C4-2B (cell line): ENCODE measurements around the gene PWP1.

Source experiments
- H3K27ac ChIP-seq: fragments of 450-650 bp; 2 replicates; pipeline ENCODE4 v1.5.1; 2017
- ZFX ChIP-seq: fragments of 450-650 bp; IDR thresholded peaks from 2 replicates; pipeline ENCODE4 v1.6.1; 2017
- TF ChIP-seq, protein P1 (sequence below): fragments of 450-650 bp; conservative IDR thresholded peaks from 2 replicates; pipeline ENCODE4 v1.5.1; 2017; ENCODE audit warnings: mild to moderate bottlenecking

PWP1 gene

DNA sequence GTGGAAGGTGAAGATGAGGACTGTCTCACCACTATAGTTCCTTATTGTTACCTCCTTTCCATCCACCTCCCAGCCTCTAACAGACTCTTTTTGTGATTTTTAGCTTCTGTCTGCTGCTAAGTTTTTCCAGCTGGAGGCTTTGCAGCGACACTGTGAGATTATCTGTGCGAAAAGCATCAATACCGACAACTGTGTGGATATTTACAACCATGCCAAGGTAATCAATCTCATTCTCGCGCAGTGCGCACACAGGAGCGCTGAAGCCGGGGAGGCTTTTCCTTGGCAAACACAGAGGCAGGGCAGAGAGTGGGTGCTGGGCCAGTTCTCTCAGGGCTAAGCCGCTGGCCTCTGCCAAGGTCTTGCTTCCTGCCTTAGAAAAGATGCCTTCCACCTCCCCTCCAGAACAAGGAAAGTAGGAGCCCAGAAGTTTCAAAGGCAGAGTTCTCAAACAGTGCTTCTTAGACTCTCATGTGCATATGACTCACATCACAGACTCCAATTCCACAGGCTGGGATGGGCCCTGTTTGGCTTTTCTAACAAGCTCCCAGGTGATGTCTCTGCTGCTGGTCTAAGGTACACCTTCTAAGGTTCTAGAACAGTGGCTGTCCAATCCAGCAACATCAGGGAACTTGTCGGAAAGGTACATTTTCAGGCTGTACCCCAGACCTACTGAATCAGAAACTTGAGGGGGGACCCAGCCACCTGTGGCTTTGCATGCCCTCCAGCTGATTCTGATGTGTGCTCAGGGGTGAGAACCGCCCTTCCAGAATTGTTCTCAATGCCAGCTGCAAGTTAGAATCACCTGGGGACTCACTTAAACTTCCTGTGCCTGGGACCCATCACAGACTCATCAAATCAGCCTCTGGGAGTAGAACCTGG lies 33.8 kb upstream of the PWP1 start:
- TF ChIP-seq, protein P1, sequence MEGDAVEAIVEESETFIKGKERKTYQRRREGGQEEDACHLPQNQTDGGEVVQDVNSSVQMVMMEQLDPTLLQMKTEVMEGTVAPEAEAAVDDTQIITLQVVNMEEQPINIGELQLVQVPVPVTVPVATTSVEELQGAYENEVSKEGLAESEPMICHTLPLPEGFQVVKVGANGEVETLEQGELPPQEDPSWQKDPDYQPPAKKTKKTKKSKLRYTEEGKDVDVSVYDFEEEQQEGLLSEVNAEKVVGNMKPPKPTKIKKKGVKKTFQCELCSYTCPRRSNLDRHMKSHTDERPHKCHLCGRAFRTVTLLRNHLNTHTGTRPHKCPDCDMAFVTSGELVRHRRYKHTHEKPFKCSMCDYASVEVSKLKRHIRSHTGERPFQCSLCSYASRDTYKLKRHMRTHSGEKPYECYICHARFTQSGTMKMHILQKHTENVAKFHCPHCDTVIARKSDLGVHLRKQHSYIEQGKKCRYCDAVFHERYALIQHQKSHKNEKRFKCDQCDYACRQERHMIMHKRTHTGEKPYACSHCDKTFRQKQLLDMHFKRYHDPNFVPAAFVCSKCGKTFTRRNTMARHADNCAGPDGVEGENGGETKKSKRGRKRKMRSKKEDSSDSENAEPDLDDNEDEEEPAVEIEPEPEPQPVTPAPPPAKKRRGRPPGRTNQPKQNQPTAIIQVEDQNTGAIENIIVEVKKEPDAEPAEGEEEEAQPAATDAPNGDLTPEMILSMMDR = no peak
- no peak for TF ChIP-seq ZFX

DNA sequence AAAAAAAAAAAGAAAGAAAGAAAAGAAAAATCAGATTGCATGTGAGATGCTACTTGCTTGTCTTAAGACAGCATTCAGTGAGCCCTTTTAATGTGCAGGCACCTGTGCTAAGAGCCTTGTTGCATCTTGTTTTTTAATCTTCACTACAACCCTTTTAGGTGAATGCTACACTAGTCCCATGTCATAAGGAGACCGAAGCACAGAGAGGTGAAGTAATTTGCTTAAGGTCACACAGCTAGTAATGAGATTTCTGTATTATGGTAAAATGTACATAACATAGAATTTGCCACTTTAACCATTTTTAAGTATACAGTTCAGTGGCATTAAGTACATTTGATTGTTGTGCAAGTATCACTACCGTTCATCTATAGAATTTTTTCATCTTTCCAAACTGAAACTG lies 32.1 kb upstream of the PWP1 start:
- no peak for TF ChIP-seq ZFX
- TF ChIP-seq, protein P1 = no peak
- H3K27ac ChIP-seq = no peak overlapping the region

More for the DNA sequence above, 33.8 kb upstream of the PWP1 start:
- H3K27ac ChIP-seq = no peak overlapping the region

DNA sequence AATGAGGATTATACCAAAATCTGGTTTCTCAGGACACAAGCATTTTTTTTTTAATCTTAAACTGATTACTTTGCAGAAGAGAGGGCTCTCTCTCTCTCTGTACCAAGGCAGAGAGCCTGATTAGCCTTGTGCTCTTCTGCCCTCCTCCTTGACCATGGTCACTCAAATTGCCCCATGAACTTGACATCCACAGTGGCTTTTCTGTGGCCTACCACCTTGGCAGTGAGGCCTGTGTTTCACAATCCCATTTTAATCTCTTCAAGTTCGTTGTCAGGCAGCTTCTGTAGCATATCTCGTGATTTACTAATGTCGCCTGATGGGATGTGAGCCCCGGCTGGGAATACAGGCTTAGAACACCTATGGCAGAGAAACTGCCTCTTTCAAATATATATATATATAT lies 30.7 kb upstream of the PWP1 start:
- no peak overlapping the region for H3K27ac ChIP-seq
- no peak for TF ChIP-seq ZFX
- TF ChIP-seq, protein P1 = no peak

DNA sequence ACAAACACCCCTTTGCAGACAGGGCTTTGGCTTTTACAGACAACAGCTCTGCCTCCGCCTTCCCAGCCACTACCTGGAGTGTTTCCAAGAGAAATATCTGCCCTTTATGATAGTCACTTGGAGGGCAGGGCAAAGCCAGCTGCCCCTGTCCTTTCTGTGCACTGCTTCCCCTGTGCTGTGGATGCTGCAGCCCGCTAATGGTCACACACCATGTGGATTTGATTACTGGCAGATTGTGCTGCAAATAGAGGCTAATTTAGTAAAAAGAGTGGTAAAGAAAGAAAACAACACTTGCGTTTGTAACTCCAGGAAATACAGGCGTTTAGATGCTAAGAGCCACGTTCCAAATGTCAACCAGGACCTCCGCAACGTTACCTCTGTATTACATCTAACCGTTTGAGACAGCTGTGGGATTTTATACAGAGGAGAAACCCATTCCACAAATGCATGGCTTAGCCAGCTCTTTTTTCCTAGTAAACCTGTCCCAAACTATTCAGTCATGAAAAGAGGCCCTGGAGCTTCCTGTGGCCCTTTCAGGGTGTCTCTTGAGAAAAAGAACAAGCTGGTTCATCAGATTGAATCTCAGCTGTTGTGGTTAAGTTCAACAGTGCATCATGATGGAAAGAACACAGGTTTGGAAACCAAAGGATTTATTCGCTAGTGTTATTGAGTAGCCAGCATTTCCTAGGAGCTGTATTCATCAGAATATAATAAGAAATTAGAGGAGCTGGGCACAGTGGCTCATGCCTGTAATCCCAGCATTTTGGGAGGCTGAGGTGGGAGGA lies 30.1 kb upstream of the PWP1 start:
- H3K27ac ChIP-seq = no peak overlapping the region
- no peak for TF ChIP-seq ZFX
- TF ChIP-seq, protein P1 = no peak

DNA sequence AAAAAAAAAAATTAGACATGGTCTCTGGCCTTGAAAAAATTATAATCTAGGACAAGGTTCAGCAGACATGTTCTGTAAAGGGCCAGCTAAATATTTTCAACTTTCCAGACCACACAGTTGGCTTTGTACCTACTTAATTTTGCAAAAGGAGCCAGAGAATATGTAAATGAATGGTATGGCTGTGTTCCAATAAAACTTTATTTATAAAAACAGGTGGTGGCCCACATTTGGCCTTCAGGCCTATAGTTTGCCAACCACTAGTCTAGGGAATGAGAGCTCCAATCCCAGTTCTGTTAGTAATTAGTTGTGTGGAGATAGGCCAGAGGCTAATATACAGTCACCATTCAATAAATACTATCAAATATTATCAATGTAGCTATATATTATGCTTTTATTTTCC lies 29.3 kb upstream of the PWP1 start:
- no peak overlapping the region for H3K27ac ChIP-seq
- no peak for TF ChIP-seq ZFX
- TF ChIP-seq, protein P1 = no peak

DNA sequence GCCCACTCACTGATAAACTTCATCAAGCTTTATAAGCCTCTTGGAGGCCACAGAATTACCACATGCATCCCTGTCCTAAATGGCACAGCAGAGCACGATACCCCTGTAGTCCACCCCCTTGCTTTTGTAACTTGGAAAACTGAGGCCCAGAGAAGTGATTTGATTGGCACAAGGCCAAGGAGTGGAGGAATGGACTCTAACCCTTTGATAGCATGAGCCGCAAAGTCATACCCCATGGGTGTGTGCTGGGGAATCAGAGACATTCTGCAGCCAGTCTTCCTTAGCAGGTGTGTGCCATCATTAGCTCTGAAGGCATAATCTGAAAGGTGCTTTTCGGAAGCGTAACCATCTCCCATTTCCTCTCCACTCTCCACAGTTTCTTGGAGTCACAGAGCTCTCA lies 28.5 kb upstream of the PWP1 start:
- TF ChIP-seq ZFX = no peak
- TF ChIP-seq, protein P1 = no peak
- no peak overlapping the region for H3K27ac ChIP-seq

DNA sequence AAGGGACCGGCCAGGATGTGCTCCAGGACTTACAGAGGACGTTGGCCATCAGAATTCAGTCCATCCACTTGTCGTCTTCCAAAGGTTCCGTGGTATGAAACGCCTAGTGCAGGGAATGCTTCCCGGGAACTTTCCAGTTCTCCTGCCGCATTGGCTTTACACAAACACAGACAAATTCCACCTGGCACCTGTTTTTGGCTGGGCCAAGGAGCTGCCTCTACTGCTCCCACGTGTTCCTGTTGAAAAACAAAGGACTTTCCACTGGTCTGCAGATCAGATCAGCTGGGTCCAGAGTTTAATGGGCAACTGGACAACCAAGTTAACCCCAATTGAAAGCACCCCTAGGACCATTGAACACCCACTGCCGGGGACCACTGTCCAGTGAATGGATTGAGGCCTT lies 28.0 kb upstream of the PWP1 start:
- TF ChIP-seq ZFX = no peak
- TF ChIP-seq, protein P1 = no peak
- H3K27ac ChIP-seq = no peak overlapping the region
